T-helper 17 cell (primary cell): ENCODE data around the gene FURIN. TPM values are rescaled to one million over a fixed set of nuclear protein-coding genes. Genes with fewer than 3 reads are reported as not detected.

Source experiments
- ATAC-seq: fragments of 150-1000 bp; cut with Tn5 transposase; 2 replicates; pipeline ENCODE4 v1.10.0; 2021; ENCODE audit warnings: mild to moderate bottlenecking, moderate library complexity
- DNase-seq, 3 donors: peaks; one replicate each; pipeline versions ENCODE4 v3.0.0 to v3.0.0-alpha.2; 2020 to 2021
- H3K9me3 ChIP-seq: one replicate; pipeline ENCODE4 v1.7.0; 2013; ENCODE audit warnings: low read length, mild to moderate bottlenecking; ENCODE audit not compliant: control insufficient read depth, poor library complexity, severe bottlenecking
- H3K27ac Mint-ChIP-seq: one replicate; pipeline ENCODE4 v1.8.0; 2022; ENCODE audit warnings: mild to moderate bottlenecking, moderate library complexity, mixed read lengths
- H3K27me3 Mint-ChIP-seq: one replicate; pipeline ENCODE4 v1.8.0; 2022; ENCODE audit warnings: mixed read lengths
- H3K36me3 Mint-ChIP-seq: one replicate; pipeline ENCODE4 v1.8.0; 2022; ENCODE audit warnings: low read depth, mixed read lengths
- H3K4me1 Mint-ChIP-seq: one replicate; pipeline ENCODE4 v1.8.0; 2022; ENCODE audit warnings: mild to moderate bottlenecking, mixed read lengths
- H3K4me3 Mint-ChIP-seq: one replicate; pipeline ENCODE4 v1.8.0; 2022; ENCODE audit warnings: mild to moderate bottlenecking, moderate library complexity, mixed read lengths
- total RNA-seq, 4 donors: library from RNA in 2 of 4; stranded (reverse) in 2 of 4; gene quantifications; one replicate each; pipeline ENCODE4 v1.2.3 and lab custom pipeline; 2022 to 2026

The FURIN gene
- total RNA-seq, 2 donors from 2014 or later = 133 to 260 TPM

DNA sequence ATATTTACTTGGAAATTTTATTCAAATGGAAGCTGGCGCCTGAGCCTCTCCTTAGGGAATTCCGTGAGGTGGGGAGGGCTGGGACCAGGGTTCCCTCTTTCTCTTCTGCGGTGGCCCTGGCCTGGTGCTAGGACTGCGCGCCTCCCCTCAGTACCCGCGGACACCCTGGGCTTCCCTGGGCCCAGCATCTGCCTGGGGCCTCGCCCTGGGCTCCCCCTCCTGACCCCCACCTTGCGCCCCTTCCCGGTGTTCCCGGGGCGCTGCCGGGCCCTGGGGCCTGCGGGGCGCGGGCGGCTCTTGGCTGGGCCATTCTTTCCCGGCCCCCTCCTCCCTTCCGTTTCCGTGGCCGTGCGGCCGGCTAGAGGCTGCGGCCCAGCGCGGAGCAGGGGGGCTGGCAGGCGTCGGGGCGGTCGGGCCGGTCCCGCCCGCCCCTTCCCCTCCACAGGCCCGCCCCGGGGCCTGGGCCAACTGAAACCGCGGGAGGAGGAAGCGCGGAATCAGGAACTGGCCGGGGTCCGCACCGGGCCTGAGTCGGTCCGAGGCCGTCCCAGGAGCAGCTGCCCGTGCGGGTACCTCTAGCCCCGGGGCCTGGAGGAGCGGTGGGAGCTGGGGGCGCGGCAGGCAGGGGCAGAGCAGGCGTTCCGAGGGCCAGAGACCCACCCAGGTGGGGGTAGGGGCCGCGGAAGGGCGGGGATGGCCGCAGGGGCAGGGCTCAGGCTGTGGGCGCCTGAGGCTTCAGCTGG, 15.8 kb downstream of the FURIN start, which contains the start of gene FES:
TSS of gene FES (plus strand) at position 529 of the 743 bp plus-strand sequence. CDS start 542 bp downstream, outside the sequence.
- Mint-ChIP-seq H3K27me3 (peaks cover 5% of the 10 kb centered on the region), H3K27ac (peak within 1 kb of the TSS; percentile 81), H3K4me3 (peak within 1 kb of the TSS; percentile 81), H3K36me3 (no peaks in the 10 kb centered on the region), H3K4me1 (peaks cover 9% of the 10 kb centered on the region)
- ATAC-seq (peak; percentile 18), DNase-seq (no peak)
- no peaks in the 10 kb centered on the region for H3K9me3 ChIP-seq

DNA sequence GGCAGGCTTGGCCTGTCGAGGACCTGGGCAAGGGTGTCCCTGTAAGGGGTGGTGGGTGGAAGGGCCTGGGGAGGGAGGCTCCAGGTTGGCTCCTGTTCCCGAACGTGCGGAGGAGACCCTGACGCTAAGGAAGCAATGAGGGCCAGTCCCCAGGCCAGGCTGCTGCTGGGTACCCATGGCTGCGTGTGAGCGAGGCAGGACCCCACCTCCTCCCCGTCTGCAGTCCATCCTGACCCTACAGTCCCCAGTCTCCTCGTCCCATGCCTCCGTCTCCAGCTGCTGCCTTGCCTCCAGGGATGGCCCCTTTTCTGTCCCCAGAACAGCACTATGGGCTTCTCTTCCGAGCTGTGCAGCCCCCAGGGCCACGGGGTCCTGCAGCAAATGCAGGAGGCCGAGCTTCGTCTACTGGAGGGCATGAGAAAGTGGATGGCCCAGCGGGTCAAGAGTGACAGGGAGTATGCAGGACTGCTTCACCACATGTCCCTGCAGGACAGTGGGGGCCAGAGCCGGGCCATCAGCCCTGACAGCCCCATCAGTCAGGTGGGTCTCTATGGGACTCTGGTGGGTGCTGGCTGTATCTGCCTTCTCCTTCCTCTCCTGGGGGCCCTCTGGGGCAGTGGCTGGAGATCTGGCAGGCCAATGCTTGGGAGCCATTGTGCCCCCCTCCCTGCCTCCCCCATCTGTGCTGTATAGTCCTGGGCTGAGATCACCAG, 16.5 kb downstream of the FURIN start:
- peaks cover 9% of the 10 kb centered on the region for H3K4me1 Mint-ChIP-seq
- H3K36me3 Mint-ChIP-seq = no peaks in the 10 kb centered on the region
- peaks cover 5% of the 10 kb centered on the region for H3K27me3 Mint-ChIP-seq
- peak overlapping the region; percentile 81 for H3K4me3 Mint-ChIP-seq
- peak overlapping the region; percentile 39 for H3K27ac Mint-ChIP-seq
- ATAC-seq (no peak), DNase-seq (no peak)
- no peaks in the 10 kb centered on the region for H3K9me3 ChIP-seq

DNA sequence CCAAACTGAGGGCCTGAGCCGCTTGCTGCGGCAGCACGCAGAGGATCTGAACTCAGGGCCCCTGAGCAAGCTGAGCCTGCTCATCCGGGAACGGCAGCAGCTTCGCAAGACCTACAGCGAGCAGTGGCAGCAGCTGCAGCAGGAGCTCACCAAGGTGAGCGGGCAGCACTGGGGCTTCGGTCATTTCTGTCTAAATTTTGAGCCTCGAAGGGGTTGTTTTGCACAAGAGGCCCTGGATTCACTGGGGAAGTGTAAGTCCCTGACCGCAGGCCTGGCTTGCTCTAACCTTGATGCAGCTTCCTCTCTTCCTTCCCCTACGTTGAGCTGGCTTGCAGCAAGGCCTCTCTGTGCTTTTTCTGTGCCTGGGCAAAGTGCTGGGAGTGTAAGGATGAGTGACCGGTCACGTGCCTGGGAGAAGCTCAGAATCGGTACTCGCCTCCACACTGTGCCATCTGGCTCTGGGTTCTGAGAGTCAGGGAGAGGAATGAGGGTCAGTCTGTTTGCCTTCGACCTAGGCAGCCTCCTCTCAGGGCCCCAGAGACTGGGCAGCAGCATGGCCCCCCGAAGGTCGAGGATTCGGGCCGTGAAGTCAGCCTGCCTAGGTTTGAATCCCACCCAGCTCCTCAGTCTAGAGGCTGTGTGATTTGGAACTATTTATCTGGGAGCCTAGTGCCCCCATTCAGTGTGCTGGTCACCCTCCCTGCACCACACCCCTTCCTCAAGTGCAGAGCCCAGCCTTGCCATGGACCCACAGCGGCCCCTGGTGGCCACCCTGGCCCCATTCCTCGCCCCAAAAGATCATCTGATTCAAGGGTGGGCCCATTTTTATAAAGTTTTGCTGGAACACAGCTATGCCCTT, 17.3 kb downstream of the FURIN start:
- Mint-ChIP-seq H3K27ac (peak overlapping the region; percentile 39), H3K27me3 (peaks cover 5% of the 10 kb centered on the region), H3K4me3 (peak overlapping the region; percentile 81), H3K4me1 (peaks cover 9% of the 10 kb centered on the region), H3K36me3 (no peaks in the 10 kb centered on the region)
- no peaks in the 10 kb centered on the region for H3K9me3 ChIP-seq
- ATAC-seq (peak; percentile 55), DNase-seq (peak; percentile 57 to 75 (median 71))

DNA sequence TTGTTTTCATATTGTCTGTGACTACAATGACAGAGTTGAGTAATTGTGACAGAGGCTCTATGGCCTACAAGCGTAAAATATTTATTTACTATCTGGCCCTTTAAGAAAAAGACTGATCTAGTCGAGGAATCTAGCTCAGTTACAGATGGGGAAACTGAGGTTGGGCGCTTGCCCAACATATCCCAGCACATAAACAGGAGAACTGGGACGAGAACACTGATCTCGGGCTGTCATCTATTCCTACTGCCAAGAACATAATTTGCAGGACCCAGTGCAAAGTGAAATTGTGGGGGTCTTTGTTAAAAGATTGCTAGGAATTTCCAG, 17.9 kb downstream of the FURIN start:
- no peak for ATAC-seq
- Mint-ChIP-seq H3K27ac (no peak overlapping the region), H3K36me3 (no peaks in the 10 kb centered on the region)

DNA sequence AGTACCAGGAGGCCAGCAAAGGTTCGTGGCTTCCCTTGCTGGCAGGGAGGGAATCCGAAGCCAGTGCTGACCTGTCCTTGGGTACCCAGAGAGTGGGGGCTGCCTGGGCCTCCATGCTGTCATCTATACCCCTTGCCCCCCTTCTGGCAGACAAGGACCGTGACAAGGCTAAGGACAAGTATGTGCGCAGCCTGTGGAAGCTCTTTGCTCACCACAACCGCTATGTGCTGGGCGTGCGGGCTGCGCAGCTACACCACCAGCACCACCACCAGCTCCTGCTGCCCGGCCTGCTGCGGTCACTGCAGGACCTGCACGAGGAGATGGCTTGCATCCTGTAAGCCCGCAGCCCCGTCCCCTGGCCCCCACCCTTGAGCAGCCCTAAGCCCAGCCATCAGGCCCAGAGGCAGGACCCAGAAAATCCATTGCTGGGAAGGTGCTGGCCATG, 18.7 kb downstream of the FURIN start:
- H3K9me3 ChIP-seq = no peaks in the 10 kb centered on the region
- no peak for ATAC-seq
- no peak overlapping the region for H3K4me3 Mint-ChIP-seq
- H3K27me3 Mint-ChIP-seq = peaks cover 5% of the 10 kb centered on the region
- DNase-seq = no peak
- H3K4me1 Mint-ChIP-seq = peaks cover 9% of the 10 kb centered on the region
- H3K27ac Mint-ChIP-seq = no peak overlapping the region
- no peaks in the 10 kb centered on the region for H3K36me3 Mint-ChIP-seq

More for the DNA sequence above, 17.9 kb downstream of the FURIN start:
- Mint-ChIP-seq H3K4me1 (peaks cover 9% of the 10 kb centered on the region), H3K4me3 (peak overlapping the region; percentile 43), H3K27me3 (peaks cover 5% of the 10 kb centered on the region)
- DNase-seq = no peak
- no peaks in the 10 kb centered on the region for H3K9me3 ChIP-seq

DNA sequence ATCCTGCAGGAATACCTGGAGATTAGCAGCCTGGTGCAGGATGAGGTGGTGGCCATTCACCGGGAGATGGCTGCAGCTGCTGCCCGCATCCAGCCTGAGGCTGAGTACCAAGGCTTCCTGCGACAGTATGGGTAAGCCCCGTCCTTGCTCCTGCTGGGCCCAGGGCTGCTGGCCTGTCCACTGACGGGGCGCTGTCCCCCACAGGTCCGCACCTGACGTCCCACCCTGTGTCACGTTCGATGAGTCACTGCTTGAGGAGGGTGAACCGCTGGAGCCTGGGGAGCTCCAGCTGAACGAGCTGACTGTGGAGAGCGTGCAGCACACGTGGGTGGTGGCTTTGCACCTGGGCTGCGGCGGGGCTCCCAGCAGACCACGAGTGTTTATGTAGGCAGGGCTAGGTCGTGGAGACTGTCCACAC, 20.9 kb downstream of the FURIN start:
- H3K36me3 Mint-ChIP-seq = no peaks in the 10 kb centered on the region
- ATAC-seq (no peak), DNase-seq (no peak)
- peaks cover 9% of the 10 kb centered on the region for H3K4me1 Mint-ChIP-seq
- no peak overlapping the region for H3K27ac Mint-ChIP-seq
- peaks cover 5% of the 10 kb centered on the region for H3K27me3 Mint-ChIP-seq
- H3K4me3 Mint-ChIP-seq = no peak overlapping the region
- no peaks in the 10 kb centered on the region for H3K9me3 ChIP-seq

DNA sequence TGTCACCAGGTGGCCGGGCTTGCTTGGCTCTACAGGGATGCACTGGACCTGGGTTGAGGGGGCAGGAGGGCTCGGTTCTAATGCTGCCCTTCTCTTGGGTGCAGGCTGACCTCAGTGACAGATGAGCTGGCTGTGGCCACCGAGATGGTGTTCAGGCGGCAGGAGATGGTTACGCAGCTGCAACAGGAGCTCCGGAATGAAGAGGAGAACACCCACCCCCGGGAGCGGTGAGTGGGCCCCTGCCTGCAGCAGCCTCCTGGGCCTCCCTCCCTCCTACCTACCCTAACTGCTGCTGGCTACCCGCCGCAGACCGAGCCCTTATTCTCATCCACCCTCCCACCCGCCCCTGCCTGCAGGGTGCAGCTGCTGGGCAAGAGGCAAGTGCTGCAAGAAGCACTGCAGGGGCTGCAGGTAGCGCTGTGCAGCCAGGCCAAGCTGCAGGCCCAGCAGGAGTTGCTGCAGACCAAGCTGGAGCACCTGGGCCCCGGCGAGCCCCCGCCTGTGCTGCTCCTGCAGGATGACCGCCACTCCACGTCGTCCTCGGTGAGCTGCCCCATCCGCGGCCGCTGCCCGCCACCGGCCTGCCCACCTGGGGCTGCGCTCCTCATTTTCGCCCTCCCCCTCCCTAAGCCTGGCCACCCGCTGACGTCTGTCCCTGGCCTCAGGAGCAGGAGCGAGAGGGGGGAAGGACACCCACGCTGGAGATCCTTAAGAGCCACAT, 21.5 kb downstream of the FURIN start:
- H3K36me3 Mint-ChIP-seq = no peaks in the 10 kb centered on the region
- H3K27me3 Mint-ChIP-seq = peaks cover 5% of the 10 kb centered on the region
- DNase-seq = no peak
- H3K9me3 ChIP-seq = no peaks in the 10 kb centered on the region
- ATAC-seq = no peak
- H3K27ac Mint-ChIP-seq = no peak overlapping the region
- no peak overlapping the region for H3K4me3 Mint-ChIP-seq
- H3K4me1 Mint-ChIP-seq = peaks cover 7% of the 10 kb centered on the region

DNA sequence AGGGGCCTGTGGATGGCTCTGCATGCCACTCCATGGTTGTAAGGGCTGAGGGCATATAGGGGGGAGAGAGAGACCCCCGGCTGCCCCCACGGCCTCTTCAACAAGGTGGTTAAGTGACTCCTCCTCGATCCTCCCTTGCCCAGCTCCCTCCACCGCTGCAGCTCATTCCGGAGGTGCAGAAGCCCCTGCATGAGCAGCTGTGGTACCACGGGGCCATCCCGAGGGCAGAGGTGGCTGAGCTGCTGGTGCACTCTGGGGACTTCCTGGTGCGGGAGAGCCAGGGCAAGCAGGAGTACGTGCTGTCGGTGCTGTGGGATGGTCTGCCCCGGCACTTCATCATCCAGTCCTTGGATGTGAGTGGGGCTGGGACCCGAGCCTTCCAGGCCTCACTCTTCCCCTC, 22.5 kb downstream of the FURIN start:
- ATAC-seq = no peak
- no peaks in the 10 kb centered on the region for H3K36me3 Mint-ChIP-seq
- H3K27me3 Mint-ChIP-seq = peaks cover 5% of the 10 kb centered on the region

DNA sequence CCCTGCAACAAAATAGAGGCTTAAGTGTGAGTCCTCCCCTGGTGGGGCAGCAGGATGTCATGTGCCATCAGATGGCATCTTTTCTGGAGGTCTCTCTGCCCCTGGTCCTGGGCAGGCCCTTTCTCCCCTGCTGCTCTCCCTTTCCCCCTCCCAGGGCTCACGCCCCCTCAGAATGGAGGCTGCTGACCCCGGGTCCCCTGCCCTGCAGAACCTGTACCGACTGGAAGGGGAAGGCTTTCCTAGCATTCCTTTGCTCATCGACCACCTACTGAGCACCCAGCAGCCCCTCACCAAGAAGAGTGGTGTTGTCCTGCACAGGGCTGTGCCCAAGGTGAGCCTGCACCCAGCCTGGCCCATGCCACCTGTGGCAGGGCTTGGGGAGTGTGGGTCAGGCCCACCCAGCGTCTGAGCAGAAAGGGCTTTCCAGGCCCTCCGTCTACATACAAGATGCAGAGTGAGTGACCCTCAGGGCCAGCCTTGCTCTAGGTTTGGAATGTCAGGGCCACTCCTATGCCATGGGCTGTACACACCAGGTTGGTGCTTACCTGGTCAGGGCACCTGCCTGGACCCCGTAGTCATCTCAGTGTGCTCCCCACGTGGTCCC, 23.1 kb downstream of the FURIN start:
- H3K36me3 Mint-ChIP-seq = no peaks in the 10 kb centered on the region
- ATAC-seq = no peak
- peaks cover 5% of the 10 kb centered on the region for H3K4me1 Mint-ChIP-seq
- no peak for DNase-seq
- no peak overlapping the region for H3K4me3 Mint-ChIP-seq
- peaks cover 5% of the 10 kb centered on the region for H3K27me3 Mint-ChIP-seq
- H3K27ac Mint-ChIP-seq = no peak overlapping the region
- H3K9me3 ChIP-seq = no peaks in the 10 kb centered on the region

More for the DNA sequence above, 22.5 kb downstream of the FURIN start:
- no peak for DNase-seq
- Mint-ChIP-seq H3K27ac (no peak overlapping the region), H3K4me3 (no peak overlapping the region), H3K4me1 (peaks cover 8% of the 10 kb centered on the region)
- H3K9me3 ChIP-seq = no peaks in the 10 kb centered on the region

DNA sequence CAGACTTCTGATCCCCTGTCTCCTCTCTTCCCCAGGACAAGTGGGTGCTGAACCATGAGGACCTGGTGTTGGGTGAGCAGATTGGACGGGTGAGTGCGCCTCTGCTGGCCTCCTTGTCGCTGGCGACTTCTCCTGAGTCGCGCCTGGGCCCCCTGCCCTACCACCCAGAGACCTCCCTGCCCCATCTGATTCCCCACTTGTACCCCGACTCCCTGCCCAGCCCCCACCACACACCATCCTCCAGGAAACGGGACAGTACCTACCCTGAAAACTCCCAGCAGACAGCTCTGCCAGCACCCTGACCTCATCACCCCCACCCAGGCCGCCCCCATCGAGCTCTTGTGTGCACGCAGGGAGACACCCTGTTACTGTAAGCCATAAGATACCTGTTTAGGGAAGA, 23.6 kb downstream of the FURIN start:
- peaks cover 5% of the 10 kb centered on the region for H3K4me1 Mint-ChIP-seq
- ATAC-seq (no peak), DNase-seq (no peak)
- peaks cover 5% of the 10 kb centered on the region for H3K27me3 Mint-ChIP-seq
- no peaks in the 10 kb centered on the region for H3K9me3 ChIP-seq
- no peaks in the 10 kb centered on the region for H3K36me3 Mint-ChIP-seq
- no peak overlapping the region for H3K27ac Mint-ChIP-seq
- H3K4me3 Mint-ChIP-seq = no peak overlapping the region

DNA sequence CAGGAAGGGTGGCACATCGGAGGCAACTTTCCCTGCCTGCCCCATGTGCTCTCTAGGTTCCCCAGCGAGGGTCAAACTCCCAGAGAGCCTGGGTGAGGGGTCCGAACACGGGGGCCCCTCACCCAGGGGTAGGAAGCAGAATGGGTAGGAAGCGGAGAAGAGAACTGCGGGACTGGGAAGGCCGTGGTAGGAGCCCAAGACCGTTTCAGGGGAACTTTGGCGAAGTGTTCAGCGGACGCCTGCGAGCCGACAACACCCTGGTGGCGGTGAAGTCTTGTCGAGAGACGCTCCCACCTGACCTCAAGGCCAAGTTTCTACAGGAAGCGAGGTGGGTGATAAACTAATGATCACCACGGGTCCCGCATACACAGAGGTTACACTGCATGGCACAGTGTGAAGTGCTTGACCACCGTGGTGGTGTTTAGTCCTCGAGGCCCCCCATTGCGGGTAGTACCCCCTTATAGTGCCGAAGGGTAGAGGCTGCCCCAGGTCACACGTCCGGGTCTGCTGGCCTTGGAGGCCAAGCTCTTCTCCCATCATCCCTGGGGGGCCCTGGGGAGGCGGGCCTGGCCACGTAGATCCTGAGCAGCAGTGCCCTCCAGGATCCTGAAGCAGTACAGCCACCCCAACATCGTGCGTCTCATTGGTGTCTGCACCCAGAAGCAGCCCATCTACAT, 24.2 kb downstream of the FURIN start:
- no peaks in the 10 kb centered on the region for H3K9me3 ChIP-seq
- Mint-ChIP-seq H3K36me3 (no peaks in the 10 kb centered on the region), H3K4me3 (no peak overlapping the region), H3K27ac (no peak overlapping the region), H3K4me1 (peaks cover 5% of the 10 kb centered on the region), H3K27me3 (peaks cover 1% of the 10 kb centered on the region)
- ATAC-seq (no peak), DNase-seq (no peak)
